Prostate gland (tissue), 2 donors: ENCODE data around the gene PITX3. TPM values are rescaled to one million over a fixed set of nuclear protein-coding genes. Genes with fewer than 3 reads are reported as not detected.

ENCODE experiments used
- DNase-seq: peaks from one replicate; pipeline ENCODE4 v3.0.0-alpha.2; 2019; ENCODE audit warnings: low spot score
- H3K27ac ChIP-seq, 2 donors: fragments of 200-600 bp; sonication (generic); 2 replicates each; pipeline ENCODE4 v1.5.1; 2017 to 2019
- H3K27me3 ChIP-seq: fragments of 200-600 bp; sonication (generic); replicated peaks from 2 replicates; pipeline ENCODE4 v1.5.1; 2019; ENCODE audit not compliant: insufficient read depth
- H3K36me3 ChIP-seq, 2 donors: fragments of 200-600 bp; sonication (generic); 1 replicate in 1 of 2; 2 replicates in 1 of 2; pipeline versions ENCODE4 v1.5.1 to v1.8.1; 2017 to 2019
- H3K4me1 ChIP-seq: fragments of 200-600 bp; sonication (generic); replicated peaks from 2 replicates; pipeline ENCODE4 v1.5.1; 2019
- H3K4me3 ChIP-seq, 2 donors: fragments of 200-600 bp; sonication (generic); 2 replicates each; pipeline ENCODE4 v1.5.1; 2017 to 2019
- H3K9me3 ChIP-seq: fragments of 200-600 bp; sonication (generic); 2 replicates; pipeline ENCODE4 v1.5.1; 2017
- POLR2A ChIP-seq: fragments of 450-650 bp; IDR thresholded peaks from one replicate; pipeline ENCODE4 v1.6.1; 2016; ENCODE audit warnings: antibody characterized with exemption, mild to moderate bottlenecking
- POLR2AphosphoS5 ChIP-seq: sonication (generic); formaldehyde crosslinking; IDR thresholded peaks from one replicate; pipeline ENCODE4 v1.6.1; 2017; ENCODE audit warnings: antibody characterized with exemption
- WGBS: methylation state at CpG from one replicate; pipeline ENCODE4 v1.1.5; 2018; 5-methylcytosine and 5-hydroxymethylcytosine counted together
- intact Hi-C: fragments of 100-400 bp; cut with DNase I; formaldehyde crosslinking; loops from one replicate; pipeline ENCODE4 v1.14.2; 2022
- total RNA-seq, 2 donors: library from RNA; depleted of rRNA; stranded (reverse); fragments of >200 nt; gene quantifications; one replicate each; pipeline ENCODE4 v1.1.0, GENCODE V29; 2016
- TF ChIP-seq, protein P1 (sequence below), 4 experiments: fragments of 200-600 bp in 2 of 4; fragments of 450-650 bp in 2 of 4; sonication (generic) in 2 of 4; IDR thresholded peaks; 1 replicate in 3 of 4; 2 replicates in 1 of 4; pipeline ENCODE4 v1.5.1; 2016 to 2019; ENCODE audit warnings: antibody characterized with exemption in 4 of 4, mild to moderate bottlenecking in 2 of 4, moderate library complexity in 2 of 4

The PITX3 gene
- total RNA-seq, 2 donors from 2014 or later = not detected

DNA sequence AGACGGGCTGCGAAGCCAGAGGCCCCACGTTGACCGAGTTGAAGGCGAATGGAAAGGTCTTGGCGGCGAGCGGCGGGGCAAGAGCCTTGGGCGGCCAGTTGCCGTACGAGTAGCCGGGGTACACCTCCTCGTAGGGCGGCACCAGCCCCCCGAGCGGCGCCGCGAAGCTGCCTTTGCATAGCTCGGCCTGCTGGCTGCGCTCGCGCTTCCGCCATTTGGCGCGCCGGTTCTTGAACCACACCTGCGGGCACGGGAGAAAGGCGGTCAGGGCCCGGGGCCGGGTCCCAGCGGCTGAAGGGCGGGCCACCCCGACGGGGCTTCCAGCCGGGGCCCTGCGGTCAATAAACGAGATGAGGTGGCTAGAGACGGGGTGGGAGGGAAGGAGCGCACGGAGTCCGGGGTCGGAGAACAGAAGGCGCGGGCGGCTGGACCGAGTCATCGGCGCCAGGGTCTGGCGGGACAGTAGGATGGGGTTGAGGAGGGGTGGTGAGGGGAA lies 10.4 kb downstream of the PITX3 start:
- Histone ChIP-seq H3K4me1 (no peaks in the 10 kb centered on the region), H3K27ac (no peak overlapping the region), H3K27me3 (no peaks in the 10 kb centered on the region), H3K36me3 (no peaks in the 10 kb centered on the region), H3K4me3 (peak overlapping the region; percentile 27 to 40), H3K9me3 (no peaks in the 10 kb centered on the region)
- DNase-seq = no peak
- 1% methylated on average over 46 of the region's 52 CpGs for WGBS
- intact Hi-C loops = loop anchor here (2.0 to 10.0 kb wide), 2 partner anchors 122 to 354 kb away; no protein-coding TSS in a partner anchor
- TF ChIP-seq POLR2AphosphoS5 (no peak), POLR2A (no peak)
- TF ChIP-seq, protein P1, sequence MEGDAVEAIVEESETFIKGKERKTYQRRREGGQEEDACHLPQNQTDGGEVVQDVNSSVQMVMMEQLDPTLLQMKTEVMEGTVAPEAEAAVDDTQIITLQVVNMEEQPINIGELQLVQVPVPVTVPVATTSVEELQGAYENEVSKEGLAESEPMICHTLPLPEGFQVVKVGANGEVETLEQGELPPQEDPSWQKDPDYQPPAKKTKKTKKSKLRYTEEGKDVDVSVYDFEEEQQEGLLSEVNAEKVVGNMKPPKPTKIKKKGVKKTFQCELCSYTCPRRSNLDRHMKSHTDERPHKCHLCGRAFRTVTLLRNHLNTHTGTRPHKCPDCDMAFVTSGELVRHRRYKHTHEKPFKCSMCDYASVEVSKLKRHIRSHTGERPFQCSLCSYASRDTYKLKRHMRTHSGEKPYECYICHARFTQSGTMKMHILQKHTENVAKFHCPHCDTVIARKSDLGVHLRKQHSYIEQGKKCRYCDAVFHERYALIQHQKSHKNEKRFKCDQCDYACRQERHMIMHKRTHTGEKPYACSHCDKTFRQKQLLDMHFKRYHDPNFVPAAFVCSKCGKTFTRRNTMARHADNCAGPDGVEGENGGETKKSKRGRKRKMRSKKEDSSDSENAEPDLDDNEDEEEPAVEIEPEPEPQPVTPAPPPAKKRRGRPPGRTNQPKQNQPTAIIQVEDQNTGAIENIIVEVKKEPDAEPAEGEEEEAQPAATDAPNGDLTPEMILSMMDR (IDR thresholded peaks at IDR 0.05) = peak in 2 of 4 experiments; percentile 24 to 43

DNA sequence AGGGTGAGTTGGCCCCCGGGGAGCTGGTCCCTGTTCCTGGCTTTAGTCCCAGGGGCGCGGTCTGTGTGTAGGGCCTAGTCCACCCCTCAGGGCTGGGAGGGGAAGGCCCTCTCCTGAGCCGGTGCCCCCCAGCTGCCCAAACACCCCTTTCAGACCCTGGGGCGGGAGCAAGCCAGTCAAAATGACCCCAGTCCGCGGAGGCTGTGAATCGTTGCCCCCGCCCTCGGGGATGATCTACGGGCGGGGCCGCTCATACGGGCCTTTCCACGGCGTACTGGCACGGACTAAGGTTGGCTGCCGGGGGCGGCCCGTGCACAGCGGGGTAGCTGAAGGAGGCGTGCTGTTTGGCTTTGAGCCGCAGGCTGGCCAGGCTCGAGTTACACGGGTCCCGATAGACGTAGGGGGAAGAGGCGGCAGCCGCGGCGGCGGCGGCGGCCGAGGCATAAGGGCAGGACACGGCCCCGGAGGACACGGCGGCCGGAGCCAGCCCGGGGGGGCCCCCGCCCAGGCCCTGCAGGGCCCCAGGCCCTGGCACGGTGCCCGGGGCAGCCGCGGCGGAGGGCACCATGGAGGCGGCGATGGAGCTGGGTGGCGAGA lies 10.9 kb downstream of the PITX3 start:
- peak; percentile 21 for DNase-seq
- Histone ChIP-seq H3K9me3 (no peaks in the 10 kb centered on the region), H3K4me1 (no peaks in the 10 kb centered on the region), H3K4me3 (peak overlapping the region; percentile 27 to 40), H3K27ac (no peak overlapping the region), H3K27me3 (no peaks in the 10 kb centered on the region), H3K36me3 (no peaks in the 10 kb centered on the region)
- under 1% methylated on average over 50 of the region's 50 CpGs for WGBS
- TF ChIP-seq, protein P1 (IDR thresholded peaks at IDR 0.05) = no peak
- TF ChIP-seq POLR2AphosphoS5 (no peak), POLR2A (no peak)
- intact Hi-C loops = loop anchor here (2.0 to 10.0 kb wide), 2 partner anchors 122 to 354 kb away; no protein-coding TSS in a partner anchor

DNA sequence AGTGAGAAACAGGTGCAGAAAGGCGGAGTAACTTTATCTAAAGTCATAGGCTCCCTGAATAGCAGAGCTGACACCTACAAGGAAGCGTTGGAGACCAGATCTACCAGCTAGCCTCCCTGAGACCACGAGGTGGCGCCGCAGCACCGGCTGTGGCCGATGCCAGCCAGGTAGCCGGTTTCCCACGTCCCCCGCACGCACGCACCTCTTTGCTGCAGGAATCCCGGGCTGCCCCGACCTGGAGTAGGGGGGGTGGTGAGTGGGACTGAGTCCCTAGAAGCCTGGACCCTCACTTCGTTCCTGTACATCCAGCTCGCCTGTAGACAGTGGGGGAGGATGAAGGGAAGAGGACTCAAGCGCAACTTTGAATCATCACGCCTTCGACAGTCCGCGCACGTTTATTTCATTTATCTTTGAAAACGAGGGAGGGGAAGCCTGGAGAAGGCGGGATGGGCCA lies 11.5 kb downstream of the PITX3 start:
- Histone ChIP-seq H3K9me3 (no peaks in the 10 kb centered on the region), H3K4me1 (no peaks in the 10 kb centered on the region), H3K4me3 (peak overlapping the region; percentile 27 to 40), H3K27ac (no peak overlapping the region), H3K36me3 (no peaks in the 10 kb centered on the region), H3K27me3 (no peaks in the 10 kb centered on the region)
- TF ChIP-seq POLR2A (no peak), POLR2AphosphoS5 (peak; percentile 39)
- TF ChIP-seq, protein P1 (IDR thresholded peaks at IDR 0.05) = peak; percentile 84 to 95 (median 92)
- peak; percentile 84 for DNase-seq
- under 1% methylated on average over 22 of the region's 24 CpGs for WGBS
- intact Hi-C loops = loop anchor here (2.0 to 10.0 kb wide), 3 partner anchors 123 to 355 kb away; no protein-coding TSS in a partner anchor

GRCh38 chr10:102227050-102227449 lies 14.3 kb downstream of the PITX3 start:
- WGBS = 75% methylated on average over 8 of the region's 8 CpGs
- H3K9me3 ChIP-seq = no peaks in the 10 kb centered on the region
- H3K27me3 ChIP-seq = no peaks in the 10 kb centered on the region
- H3K27ac ChIP-seq = no peak overlapping the region
- no peaks in the 10 kb centered on the region for H3K4me1 ChIP-seq
- no peak for DNase-seq
- no peaks in the 10 kb centered on the region for H3K36me3 ChIP-seq
- H3K4me3 ChIP-seq = no peak overlapping the region
- intact Hi-C loops = no loop called here
- TF ChIP-seq POLR2AphosphoS5 (no peak), POLR2A (no peak)
- TF ChIP-seq, protein P1 (IDR thresholded peaks at IDR 0.05) = no peak

DNA sequence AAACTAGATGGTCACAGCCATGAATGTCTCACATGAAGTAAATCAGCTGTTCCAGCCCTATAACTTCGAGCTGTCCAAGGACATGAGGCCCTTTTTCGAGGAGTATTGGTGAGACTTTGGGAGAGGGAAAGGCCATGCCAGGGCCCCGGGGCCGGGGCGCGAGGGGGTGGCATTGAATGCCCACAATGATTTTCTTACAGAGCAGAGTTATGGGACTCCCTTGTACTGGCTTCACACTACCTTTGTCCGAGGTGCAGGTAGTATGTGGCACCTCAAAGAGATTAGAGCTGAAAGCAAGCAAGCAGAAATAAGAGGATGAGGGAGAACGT lies 14.8 kb downstream of the PITX3 start:
- Histone ChIP-seq H3K27ac (no peak overlapping the region), H3K4me3 (peak overlapping the region; percentile 5 to 10), H3K36me3 (no peaks in the 10 kb centered on the region), H3K4me1 (no peaks in the 10 kb centered on the region), H3K27me3 (no peaks in the 10 kb centered on the region), H3K9me3 (no peaks in the 10 kb centered on the region)
- TF ChIP-seq, protein P1 (IDR thresholded peaks at IDR 0.05) = no peak
- TF ChIP-seq POLR2AphosphoS5 (no peak), POLR2A (no peak)
- 56% methylated on average over 8 of the region's 8 CpGs for WGBS
- intact Hi-C loops = no loop called here
- DNase-seq = no peak
